ENCODE measurements around the gene FIGLA. TPM values are rescaled to one million over a fixed set of nuclear protein-coding genes. Genes with fewer than 3 reads are reported as not detected.

Gene FIGLA
- polyA plus RNA-seq, 1 donor (not counting 4 experiments of a cell fraction or from before 2014, with no cell fraction given) = not detected

DNA sequence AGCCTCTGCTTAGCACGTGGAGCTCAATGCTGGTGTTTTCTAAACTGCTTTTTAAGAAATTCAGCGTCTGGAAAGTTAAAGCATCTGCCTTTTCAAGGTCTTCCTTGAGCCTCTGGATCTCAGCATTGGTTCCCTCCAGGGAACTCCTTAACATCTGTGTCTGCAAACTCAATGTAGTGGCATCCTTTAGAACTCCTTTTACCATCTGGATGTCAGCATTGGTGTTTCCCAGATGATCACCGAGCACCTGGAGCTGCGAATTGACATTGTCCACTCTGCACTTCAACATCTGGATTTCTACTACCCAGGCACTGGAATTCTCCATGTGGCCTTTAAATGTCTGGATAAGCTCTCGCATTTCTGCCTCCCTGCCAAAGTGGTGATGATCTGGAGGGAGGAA lies 26.3 kb upstream of the FIGLA start:
- dilution Hi-C loops (cut with MboI; ENCODE audit: extremely low pct_ligation_motif_present, low sequenced_read_pairs) = no loop called here
- TF ChIP-seq, protein P1, sequence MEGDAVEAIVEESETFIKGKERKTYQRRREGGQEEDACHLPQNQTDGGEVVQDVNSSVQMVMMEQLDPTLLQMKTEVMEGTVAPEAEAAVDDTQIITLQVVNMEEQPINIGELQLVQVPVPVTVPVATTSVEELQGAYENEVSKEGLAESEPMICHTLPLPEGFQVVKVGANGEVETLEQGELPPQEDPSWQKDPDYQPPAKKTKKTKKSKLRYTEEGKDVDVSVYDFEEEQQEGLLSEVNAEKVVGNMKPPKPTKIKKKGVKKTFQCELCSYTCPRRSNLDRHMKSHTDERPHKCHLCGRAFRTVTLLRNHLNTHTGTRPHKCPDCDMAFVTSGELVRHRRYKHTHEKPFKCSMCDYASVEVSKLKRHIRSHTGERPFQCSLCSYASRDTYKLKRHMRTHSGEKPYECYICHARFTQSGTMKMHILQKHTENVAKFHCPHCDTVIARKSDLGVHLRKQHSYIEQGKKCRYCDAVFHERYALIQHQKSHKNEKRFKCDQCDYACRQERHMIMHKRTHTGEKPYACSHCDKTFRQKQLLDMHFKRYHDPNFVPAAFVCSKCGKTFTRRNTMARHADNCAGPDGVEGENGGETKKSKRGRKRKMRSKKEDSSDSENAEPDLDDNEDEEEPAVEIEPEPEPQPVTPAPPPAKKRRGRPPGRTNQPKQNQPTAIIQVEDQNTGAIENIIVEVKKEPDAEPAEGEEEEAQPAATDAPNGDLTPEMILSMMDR (optimal IDR thresholded peaks at IDR 0.05 in 1 of 3, IDR thresholded peaks at IDR 0.05 in 1 of 3, conservative IDR thresholded peaks at IDR 0.05 in 1 of 3; ENCODE audit: extremely low read depth in 1 of 3, insufficient read depth in 2 of 3, low read length in 3 of 3) = no peak
- TF ChIP-seq EZH2 (IDR thresholded peaks at IDR 0.05; ENCODE audit: low read length) = no peak
- no peak overlapping the region for H3K27ac ChIP-seq (ENCODE audit: control insufficient read depth, insufficient read depth, low read length)

DNA sequence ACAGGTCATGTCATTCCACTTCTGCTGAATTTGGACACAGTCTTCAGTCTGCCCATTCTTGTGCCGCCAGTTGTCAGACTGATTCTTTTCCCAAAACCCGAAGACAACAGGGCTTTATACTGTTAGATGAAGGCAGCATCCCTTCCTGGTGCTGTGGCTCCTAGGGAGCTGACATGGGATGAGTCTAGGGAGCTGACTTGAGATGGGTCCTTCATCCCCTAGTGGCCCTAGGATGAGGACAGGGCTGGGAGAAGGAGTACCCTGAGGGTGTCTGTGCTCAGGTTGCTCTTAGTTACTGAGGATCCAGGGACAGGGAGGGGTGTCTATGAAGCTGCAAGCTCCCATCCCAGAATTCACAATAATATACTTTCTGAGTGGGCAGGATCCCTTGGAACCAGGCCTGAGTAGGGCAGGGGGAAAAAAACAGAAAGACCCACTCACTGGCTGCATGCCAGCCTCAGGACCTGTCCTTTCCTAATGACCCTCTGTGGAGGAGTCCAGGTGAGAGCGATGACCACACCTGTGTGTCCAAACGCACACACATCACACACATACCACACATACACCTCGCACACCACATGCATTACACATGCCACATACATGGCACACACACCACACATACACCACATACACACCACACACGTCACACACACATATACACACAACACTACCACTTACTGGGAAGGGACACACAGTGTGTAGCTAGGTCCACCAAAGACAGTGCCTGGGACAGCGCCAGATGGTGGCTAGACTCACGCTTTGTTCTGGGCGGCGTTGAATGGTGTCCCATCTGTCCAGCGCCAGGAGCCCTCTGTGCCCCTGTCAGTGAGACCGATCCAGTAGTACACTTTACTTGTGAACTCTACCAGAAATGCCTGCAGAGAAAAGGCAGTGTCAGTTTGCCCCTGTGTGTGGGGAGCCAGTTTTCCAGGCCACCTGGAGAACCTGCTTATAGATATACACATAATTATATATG lies 18.8 kb upstream of the FIGLA start:
- FAIRE-seq (no peak), DNase-seq (ENCODE audit: low read depth, low spot score) (no peak)
- Histone ChIP-seq H3K27me3 (ENCODE audit: control insufficient read depth, extremely low read depth, insufficient read depth, low read length) (peaks cover 15% of the 10 kb centered on the region), H3K9me3 (ENCODE audit: control insufficient read depth, low read depth, low read length) (no peaks in the 10 kb centered on the region), H3K27ac (ENCODE audit: control insufficient read depth, insufficient read depth, low read length) (no peak overlapping the region), H3K4me3 (ENCODE audit: control insufficient read depth in 2 of 3, extremely low read depth in 1 of 3, insufficient read depth in 2 of 3, low read depth in 1 of 3, low read length in 3 of 3) (no peak overlapping the region), H4K20me1 (ENCODE audit: control insufficient read depth, extremely low read depth, insufficient read depth, low read length) (no peaks in the 10 kb centered on the region), H3K36me3 (ENCODE audit: control insufficient read depth in 2 of 2, extremely low read depth in 1 of 2, insufficient read depth in 2 of 2, low read length in 2 of 2) (no peaks in the 10 kb centered on the region), H2AFZ (ENCODE audit: control insufficient read depth, low read length) (no peak overlapping the region), H3K4me1 (ENCODE audit: control insufficient read depth, extremely low read depth, insufficient read depth, low read length) (no peaks in the 10 kb centered on the region), H3K9ac (ENCODE audit: control insufficient read depth, extremely low read depth, insufficient read depth, low read length) (no peak overlapping the region), H3K4me2 (ENCODE audit: control insufficient read depth, extremely low read depth, insufficient read depth, low read depth, low read length) (no peak overlapping the region), H3K9me1 (ENCODE audit: control insufficient read depth, extremely low read depth, insufficient read depth, low read length) (no peaks in the 10 kb centered on the region), H3K79me2 (ENCODE audit: control insufficient read depth, insufficient read depth, low read length) (no peaks in the 10 kb centered on the region)
- TF ChIP-seq, protein P1 (optimal IDR thresholded peaks at IDR 0.05 in 1 of 3, IDR thresholded peaks at IDR 0.05 in 1 of 3, conservative IDR thresholded peaks at IDR 0.05 in 1 of 3; ENCODE audit: extremely low read depth in 1 of 3, insufficient read depth in 2 of 3, low read length in 3 of 3) = no peak
- TF ChIP-seq EZH2 (IDR thresholded peaks at IDR 0.05; ENCODE audit: low read length) = no peak
- dilution Hi-C loops (cut with MboI; ENCODE audit: extremely low pct_ligation_motif_present, low sequenced_read_pairs) = no loop called here

More for the DNA sequence above, 26.3 kb upstream of the FIGLA start:
- Histone ChIP-seq H3K9me1 (ENCODE audit: control insufficient read depth, extremely low read depth, insufficient read depth, low read length) (no peaks in the 10 kb centered on the region), H2AFZ (ENCODE audit: control insufficient read depth, low read length) (no peak overlapping the region), H3K36me3 (ENCODE audit: control insufficient read depth in 2 of 2, extremely low read depth in 1 of 2, insufficient read depth in 2 of 2, low read length in 2 of 2) (no peaks in the 10 kb centered on the region), H3K9ac (ENCODE audit: control insufficient read depth, extremely low read depth, insufficient read depth, low read length) (no peak overlapping the region), H3K9me3 (ENCODE audit: control insufficient read depth, low read depth, low read length) (no peaks in the 10 kb centered on the region), H3K4me1 (ENCODE audit: control insufficient read depth, extremely low read depth, insufficient read depth, low read length) (no peaks in the 10 kb centered on the region), H3K27me3 (ENCODE audit: control insufficient read depth, extremely low read depth, insufficient read depth, low read length) (peaks cover 53% of the 10 kb centered on the region), H3K4me2 (ENCODE audit: control insufficient read depth, extremely low read depth, insufficient read depth, low read depth, low read length) (no peak overlapping the region), H3K4me3 (ENCODE audit: control insufficient read depth in 2 of 3, extremely low read depth in 1 of 3, insufficient read depth in 2 of 3, low read depth in 1 of 3, low read length in 3 of 3) (no peak overlapping the region), H4K20me1 (ENCODE audit: control insufficient read depth, extremely low read depth, insufficient read depth, low read length) (no peaks in the 10 kb centered on the region), H3K79me2 (ENCODE audit: control insufficient read depth, insufficient read depth, low read length) (no peaks in the 10 kb centered on the region)
- DNase-seq (ENCODE audit: low read depth, low spot score) (no peak), FAIRE-seq (no peak)
